NCI-H2107 treated with DMSO at 0.1 percent for 48 hours (cell line): ENCODE results near the gene GIPC2.

ENCODE experiments used
- DNase-seq: peaks from one replicate; lab custom pipeline; 2025; ENCODE audit not compliant: unreplicated experiment; lab: John Stamatoyannopoulos, UW

Gene GIPC2

GRCh38 chr1:78143152-78143551 lies 97.4 kb downstream of the GIPC2 start:
- DNase-seq, result no peak

GRCh38 chr1:78143673-78144072 lies 97.9 kb downstream of the GIPC2 start:
- DNase-seq, result no peak

- peak; percentile 72 for DNase-seq
Observed at GRCh38 chr1:78145105-78145580, 99.4 kb downstream of the GIPC2 start.

- DNase-seq, result no peak
Observed at GRCh38 chr1:78146205-78146771, 100.5 kb downstream of the GIPC2 start.

DNA sequence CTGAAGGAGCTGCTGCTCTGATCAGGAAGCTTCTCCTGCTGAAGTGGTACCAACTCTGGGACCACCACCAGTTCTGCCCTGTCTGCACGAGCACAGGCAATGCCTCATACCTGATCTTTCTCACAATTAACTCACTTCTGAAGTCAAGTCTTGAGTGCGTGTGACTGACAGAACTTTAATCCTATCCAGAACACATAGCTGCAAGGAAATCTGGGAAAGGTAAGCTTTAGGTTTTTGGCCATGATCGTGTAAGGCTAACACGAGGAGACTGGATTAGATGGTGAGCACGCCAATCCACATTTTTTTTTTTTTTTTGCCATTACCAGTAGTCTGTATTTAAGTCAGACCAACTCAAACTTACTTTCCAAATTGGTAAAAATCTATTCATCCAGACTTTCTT lies 101.3 kb downstream of the GIPC2 start:
- DNase-seq, result no peak

DNA sequence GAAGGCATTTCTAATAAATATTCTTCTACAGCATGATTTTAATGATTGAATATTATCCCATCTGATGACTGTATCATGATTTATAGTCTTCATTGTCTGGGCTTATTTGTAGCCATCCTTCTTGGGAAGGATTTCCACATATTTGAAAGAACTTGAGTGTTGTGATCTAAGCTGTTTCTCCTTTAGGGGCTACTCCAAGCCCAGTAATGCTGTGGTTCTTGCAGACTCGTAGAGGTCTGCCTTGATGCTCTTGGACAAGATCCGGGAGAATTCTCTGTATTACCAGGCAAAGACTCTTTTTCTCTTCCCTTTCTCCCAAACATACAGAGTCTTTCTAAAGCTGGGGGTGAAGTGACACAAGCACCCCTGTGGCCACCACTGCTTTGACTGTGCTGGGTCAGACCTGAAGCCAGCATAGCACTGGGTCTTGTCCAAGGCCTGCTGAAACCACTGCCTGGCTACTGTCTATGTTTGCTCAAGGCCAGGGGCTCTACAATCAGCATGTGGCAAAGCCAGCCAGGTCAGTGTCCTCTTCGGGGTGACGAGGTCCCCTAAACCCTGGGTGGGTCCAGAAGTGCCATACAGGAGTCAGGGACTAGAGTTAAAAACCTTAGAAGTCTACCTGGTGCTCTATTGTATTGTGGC lies 107.4 kb downstream of the GIPC2 start:
- DNase-seq, result no peak

GRCh38 chr1:78155121-78155520 lies 109.4 kb downstream of the GIPC2 start:
- DNase-seq, result no peak

DNA sequence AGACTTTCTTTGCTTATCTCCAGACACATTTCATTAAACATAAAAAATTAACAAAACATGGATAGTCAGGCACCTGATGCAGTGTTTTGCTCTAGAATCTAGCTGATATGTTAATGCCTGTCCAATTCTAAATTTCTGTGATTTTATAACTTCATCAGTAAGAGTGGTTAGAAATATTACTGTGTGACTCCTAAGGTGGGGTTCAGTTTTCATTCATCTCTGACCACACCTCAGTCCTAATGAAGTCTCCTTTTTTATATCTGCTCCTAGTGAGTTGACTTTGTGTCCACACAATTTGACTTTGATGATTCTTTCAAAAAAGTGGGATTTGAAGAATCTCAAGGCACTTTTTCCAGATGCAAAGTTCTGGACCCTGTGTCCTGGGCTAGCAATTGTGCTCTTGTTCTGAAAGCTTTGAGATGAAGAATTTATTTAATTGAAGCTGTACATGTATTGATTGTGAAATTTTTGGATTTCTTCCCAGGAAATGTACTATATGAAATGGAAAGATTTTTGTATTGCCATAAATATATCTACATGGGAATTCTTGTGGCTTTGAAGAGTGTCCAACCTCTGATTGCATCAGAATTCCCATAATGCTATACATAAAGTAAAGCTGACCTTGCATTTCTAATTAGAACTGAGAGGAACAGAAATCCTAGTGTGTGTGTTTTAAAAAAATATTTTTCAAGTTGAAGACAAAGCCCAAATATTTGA lies 111.2 kb downstream of the GIPC2 start:
- no peak for DNase-seq

DNA sequence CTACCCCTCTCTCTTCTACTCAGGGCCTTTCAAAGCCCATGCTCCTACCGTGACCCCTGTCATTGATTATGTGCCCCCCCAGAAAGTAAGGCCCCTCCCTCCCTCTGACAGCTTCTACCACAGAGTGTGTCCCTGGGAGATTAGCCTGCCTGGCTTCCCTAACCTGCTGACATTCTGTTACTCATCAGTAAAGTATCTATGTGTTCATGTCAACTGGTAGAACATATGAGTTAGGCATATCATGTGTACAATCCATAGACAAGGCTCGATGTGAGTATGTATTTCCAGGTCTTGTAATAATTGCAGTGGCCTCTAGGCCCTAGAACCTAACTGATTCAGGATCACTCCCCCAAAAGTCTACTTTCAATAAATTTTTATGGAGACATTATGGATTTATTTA lies 120.0 kb downstream of the GIPC2 start:
- no peak for DNase-seq

DNA sequence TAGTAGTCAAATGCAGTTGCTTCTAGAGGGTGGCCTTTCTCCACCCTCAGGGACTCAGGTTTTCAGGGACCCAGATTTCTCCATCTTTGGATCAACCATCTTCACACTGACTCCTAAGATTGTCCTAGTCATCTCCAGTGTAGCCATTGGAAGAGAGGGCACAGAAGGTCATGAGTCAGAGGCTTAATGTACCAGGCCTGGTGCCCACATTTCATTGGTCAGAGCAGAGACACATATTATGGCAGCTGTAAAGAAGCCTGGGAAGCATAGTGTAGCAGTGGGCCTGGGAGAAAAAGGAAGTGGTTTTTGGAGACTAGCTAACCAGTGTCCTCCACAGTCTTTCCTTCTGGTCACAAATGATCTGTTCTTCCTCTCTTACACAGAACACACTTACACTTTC lies 122.5 kb downstream of the GIPC2 start:
- DNase-seq, result no peak

DNA sequence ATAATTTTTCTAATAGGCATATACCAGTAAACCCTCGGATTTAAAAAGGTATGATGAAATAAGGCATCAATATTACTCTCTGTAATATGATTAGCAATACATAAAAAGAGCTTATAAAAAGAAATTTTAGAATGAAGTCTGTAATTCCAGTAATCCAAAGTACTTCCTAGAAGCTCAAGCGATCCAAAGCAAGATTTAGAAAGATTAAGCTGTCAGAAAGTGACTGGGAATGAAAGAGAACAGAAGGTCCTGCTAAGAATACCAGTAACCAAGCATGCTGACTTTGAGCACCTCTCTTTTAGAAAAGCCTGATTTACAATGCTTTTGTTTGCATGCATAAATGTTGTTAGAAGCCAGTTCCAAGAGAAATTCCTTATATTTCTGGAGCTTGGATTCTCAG lies 125.1 kb downstream of the GIPC2 start:
- DNase-seq, result no peak

GRCh38 chr1:78171736-78172590 lies 126.2 kb downstream of the GIPC2 start:
- DNase-seq, result no peak

- peak; percentile 7 for DNase-seq
Observed at GRCh38 chr1:78176448-78176847, 130.7 kb downstream of the GIPC2 start.

GRCh38 chr1:78177708-78178270 lies 132.0 kb downstream of the GIPC2 start:
- DNase-seq, result no peak

GRCh38 chr1:78178816-78179215 lies 133.1 kb downstream of the GIPC2 start:
- DNase-seq, result no peak

DNA sequence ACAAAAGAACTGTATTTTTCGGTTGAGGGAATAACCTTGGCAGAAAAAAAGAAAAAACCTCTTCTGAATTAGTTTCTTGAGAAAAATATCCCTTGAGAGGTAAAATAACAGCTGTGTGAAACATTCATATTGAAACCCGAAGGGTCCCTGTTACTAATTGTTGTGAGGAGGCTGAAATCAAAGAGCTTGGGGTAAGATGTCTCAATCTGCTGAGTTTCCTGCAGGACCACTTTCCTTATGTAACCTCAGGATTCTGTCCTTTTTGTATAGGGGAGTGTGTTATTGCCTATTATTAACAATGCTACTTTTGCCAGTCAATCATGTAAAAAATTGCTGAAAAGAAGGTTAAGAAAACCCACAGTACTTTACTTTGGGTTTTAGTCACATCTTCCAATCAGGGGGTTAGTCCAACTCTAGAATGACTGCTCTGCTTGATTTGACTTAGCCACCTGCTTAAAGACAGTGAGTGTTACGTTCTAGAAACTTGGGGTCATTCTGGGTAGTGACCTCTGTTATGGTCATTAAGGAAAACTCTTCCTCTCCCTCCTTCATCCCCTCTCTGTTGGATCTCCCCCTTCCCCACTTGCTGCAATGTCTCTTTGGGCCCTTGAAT lies 138.8 kb downstream of the GIPC2 start:
- no peak for DNase-seq
